ENCODE data around the gene TMEM95.
"Not testable (repeated sequence)": the region's sequence is repeated elsewhere in the genome, so short reads cannot be mapped to it uniquely, and the experiment has no call there.

TMEM95 gene

GRCh38 chr17:7348478-7349242, 6.3 kb upstream of the TMEM95 start:
- DNase-seq, result no peak

- peak; percentile 64 to 71 for DNase-seq
These were observed 3.1 kb upstream of the TMEM95 start, which contains the start of gene KCTD11 for GRCh38 chr17:7351665-7352502. Gene KCTD11 (plus strand): TSS chr17:7352162.

GRCh38 chr17:7352503-7352889, 2.5 kb upstream of the TMEM95 start:
- DNase-seq, result no peak

- DNase-seq, result no peak
These were observed 1.9 kb upstream of the TMEM95 start for GRCh38 chr17:7352910-7353635.

- DNase-seq, result no peak
These were observed 603 bp upstream of the TMEM95 start for GRCh38 chr17:7354262-7354843.

- no peak for DNase-seq
These were observed 617 bp downstream of the TMEM95 start for GRCh38 chr17:7355573-7355972.

GRCh38 chr17:7356072-7356549, 1.2 kb downstream of the TMEM95 start:
- DNase-seq, result peak; percentile 85 to 91

- no peak for DNase-seq
These were observed 1.8 kb downstream of the TMEM95 start for GRCh38 chr17:7356756-7357155.

- DNase-seq, result no peak
These were observed 2.4 kb downstream of the TMEM95 start for GRCh38 chr17:7357381-7357780.

GRCh38 chr17:7361906-7362305, 7.0 kb downstream of the TMEM95 start:
- DNase-seq, result no peak

GRCh38 chr17:7363311-7363710, 8.4 kb downstream of the TMEM95 start:
- no peak for DNase-seq

- not testable (repeated sequence) for DNase-seq
These were observed 11.0 kb downstream of the TMEM95 start for GRCh38 chr17:7365963-7366362.

- no peak for DNase-seq
These were observed 12.1 kb downstream of the TMEM95 start for GRCh38 chr17:7367083-7367482.

- DNase-seq, result no peak
These were observed 13.1 kb downstream of the TMEM95 start for GRCh38 chr17:7367918-7368598.

GRCh38 chr17:7368599-7368994, 13.6 kb downstream of the TMEM95 start:
- not testable (repeated sequence) for DNase-seq

GRCh38 chr17:7369825-7370224, 14.9 kb downstream of the TMEM95 start:
- DNase-seq, result no peak

- DNase-seq, result no peak
These were observed 15.9 kb downstream of the TMEM95 start for GRCh38 chr17:7370853-7371252.

GRCh38 chr17:7374353-7374752, 19.4 kb downstream of the TMEM95 start:
- no peak for DNase-seq

GRCh38 chr17:7379134-7379533, 24.2 kb downstream of the TMEM95 start:
- DNase-seq, result no peak

GRCh38 chr17:7380321-7380720, 25.4 kb downstream of the TMEM95 start:
- no peak for DNase-seq

GRCh38 chr17:7380855-7381683, 26.1 kb downstream of the TMEM95 start, which contains the start of gene TNK1:
Gene TNK1 (plus strand): TSS chr17:7381089. CDS start chr17:7382927, 1,838 bp downstream.
- DNase-seq, result no peak
